H1 (cell line): ENCODE measurements around the gene GBA2. TPM values are rescaled to one million over a fixed set of nuclear protein-coding genes. Genes with fewer than 3 reads are reported as not detected.

Source experiments
- CTCF ChIA-PET: fragments of 300-600 bp; sonication (Branson Sonifier 250); formaldehyde crosslinking; loops from one replicate; lab custom pipeline; 2021; ENCODE audit not compliant: partially characterized antibody; lab: Charles Lee
- POLR2A ChIA-PET: fragments of 300-600 bp; sonication (Branson Sonifier 250); formaldehyde crosslinking; loops from one replicate; lab custom pipeline; 2021; ENCODE audit warnings: inconsistent platforms; ENCODE audit not compliant: partially characterized antibody; lab: Charles Lee
- DNase-seq, 2 experiments: peaks; one replicate each; pipeline versions ENCODE4 v3.0.0 to v3.0.0-alpha.2; 2010 to 2022; ENCODE audit warnings: low spot score in 2 of 2, low read depth in 1 of 2, mixed read lengths in 1 of 2
- FAIRE-seq: peaks from 2 replicates; lab custom pipeline; 2011; peaks lifted over from hg19 to GRCh38; lab: Jason Lieb, UNC
- H2AFZ ChIP-seq: 2 replicates; pipeline ENCODE4 v1.8.1; 2012; ENCODE audit warnings: low read length, inconsistent platforms
- H2AK5ac ChIP-seq: 2 replicates; pipeline ENCODE4 v1.6.1; 2013; ENCODE audit warnings: low read depth, low read length
- H2BK120ac ChIP-seq: replicated peaks from 2 replicates; pipeline ENCODE3; 2013; ENCODE audit warnings: low read depth, low read length, inconsistent platforms
- H2BK12ac ChIP-seq: 2 replicates; pipeline ENCODE4 v1.6.1; 2013; ENCODE audit warnings: low read depth, low read length
- H2BK15ac ChIP-seq: 2 replicates; pipeline ENCODE4 v1.6.1; 2013; ENCODE audit warnings: low read length
- H2BK20ac ChIP-seq: 2 replicates; pipeline ENCODE4 v1.6.1; 2013; ENCODE audit warnings: low read length
- H2BK5ac ChIP-seq: 2 replicates; pipeline ENCODE4 v1.6.1; 2013; ENCODE audit warnings: low read depth, low read length
- H3K14ac ChIP-seq: 2 replicates; pipeline ENCODE4 v1.6.1; 2013; ENCODE audit warnings: inconsistent platforms; ENCODE audit not compliant: insufficient read length
- H3K18ac ChIP-seq: 2 replicates; pipeline ENCODE4 v1.6.1; 2013; ENCODE audit warnings: low read length; ENCODE audit errors: extremely low read depth
- H3K23ac ChIP-seq: 2 replicates; pipeline ENCODE4 v1.6.1; 2013; ENCODE audit warnings: inconsistent platforms; ENCODE audit not compliant: insufficient read length
- H3K23me2 ChIP-seq: 2 replicates; pipeline ENCODE4 v1.6.1; 2013; ENCODE audit warnings: low read depth, low read length
- H3K27ac ChIP-seq: 2 replicates; pipeline ENCODE4 v1.6.1; 2011; ENCODE audit warnings: low read depth, low read length, inconsistent platforms
- H3K27me3 ChIP-seq, 4 experiments: replicated peaks in 1 of 4; 1 replicate in 1 of 4; 2 replicates in 3 of 4; pipeline versions ENCODE4 v1.6.1 to v1.8.1; 2011 to 2013; ENCODE audit warnings: low read length in 3 of 4, mild to moderate bottlenecking in 3 of 4, inconsistent platforms in 2 of 4, mixed read lengths in 2 of 4, moderate library complexity in 1 of 4; ENCODE audit not compliant: control insufficient read depth in 3 of 4, insufficient read depth in 3 of 4; ENCODE audit errors: extremely low read depth in 1 of 4
- H3K36me3 ChIP-seq, 4 experiments: 2 replicates each; pipeline versions ENCODE4 v1.6.1 to v1.8.1; 2011 to 2013; ENCODE audit warnings: mild to moderate bottlenecking in 4 of 4, low read length in 3 of 4, moderate library complexity in 2 of 4, control low read depth in 1 of 4, inconsistent platforms in 1 of 4; ENCODE audit not compliant: insufficient read depth in 4 of 4, control insufficient read depth in 2 of 4
- H3K4ac ChIP-seq: replicated peaks from 2 replicates; pipeline ENCODE3; 2013; ENCODE audit warnings: low read length, low read depth, mixed read lengths, inconsistent platforms; ENCODE audit not compliant: insufficient read length
- H3K4me1 ChIP-seq, 4 experiments: replicated peaks in 1 of 4; 1 replicate in 1 of 4; 2 replicates in 3 of 4; pipeline versions ENCODE4 v1.6.1 to v1.8.1; 2011 to 2013; ENCODE audit warnings: low read length in 3 of 4, inconsistent platforms in 2 of 4, mixed read lengths in 1 of 4; ENCODE audit not compliant: insufficient read depth in 4 of 4, control insufficient read depth in 3 of 4
- H3K4me2 ChIP-seq, 2 experiments: 2 replicates each; pipeline versions ENCODE4 v1.6.1 to v1.8.1; 2011 to 2013; ENCODE audit warnings: low read depth in 2 of 2, low read length in 2 of 2, control low read depth in 1 of 2, inconsistent platforms in 1 of 2, mild to moderate bottlenecking in 1 of 2; ENCODE audit not compliant: insufficient read depth in 1 of 2
- H3K4me3 ChIP-seq, 4 experiments: fragments of 200-600, 300-600 bp in 1 of 4; sonication (generic), shearing (Covaris generic), sonication (Bioruptor Twin) in 1 of 4; 2 replicates each; pipeline versions ENCODE4 v1.5.1 to v1.8.1; 2011 to 2016; ENCODE audit warnings: low read length in 4 of 4, low read depth in 3 of 4, control low read depth in 2 of 4, inconsistent platforms in 2 of 4, mild to moderate bottlenecking in 2 of 4, mixed read lengths in 1 of 4, moderate library complexity in 1 of 4; ENCODE audit not compliant: insufficient read depth in 2 of 4; ENCODE audit errors: extremely low read depth in 1 of 4
- H3K56ac ChIP-seq: replicated peaks from 2 replicates; pipeline ENCODE3; 2013; ENCODE audit warnings: low read depth, mild to moderate bottlenecking, mixed read lengths, low read length, inconsistent platforms; ENCODE audit not compliant: insufficient read length
- H3K79me1 ChIP-seq: 2 replicates; pipeline ENCODE4 v1.6.1; 2013; ENCODE audit warnings: low read depth, low read length, control low read depth
- H3K79me2 ChIP-seq, 2 experiments: 2 replicates each; pipeline versions ENCODE4 v1.6.1 to v1.8.1; 2012 to 2013; ENCODE audit warnings: low read length in 2 of 2, mild to moderate bottlenecking in 2 of 2, inconsistent platforms in 1 of 2; ENCODE audit not compliant: insufficient read depth in 2 of 2, control insufficient read depth in 1 of 2
- H3K9ac ChIP-seq, 4 experiments: replicated peaks in 1 of 4; 1 replicate in 1 of 4; 2 replicates in 3 of 4; pipeline versions ENCODE4 v1.6.1 to v1.8.1; 2011 to 2013; ENCODE audit warnings: low read depth in 3 of 4, low read length in 3 of 4, control low read depth in 2 of 4, mild to moderate bottlenecking in 2 of 4, moderate library complexity in 2 of 4, inconsistent platforms in 1 of 4; ENCODE audit errors: extremely low read depth in 1 of 4
- H3K9me3 ChIP-seq, 2 experiments: 2 replicates each; pipeline versions ENCODE4 v1.6.1 to v1.8.1; 2012 to 2013; ENCODE audit warnings: mild to moderate bottlenecking in 2 of 2, moderate library complexity in 2 of 2, control low read depth in 1 of 2, inconsistent platforms in 1 of 2, low read depth in 1 of 2, low read length in 1 of 2, mixed read lengths in 1 of 2; ENCODE audit not compliant: insufficient read depth in 2 of 2
- H4K20me1 ChIP-seq, 2 experiments: replicated peaks in 1 of 2; 2 replicates each; pipeline versions ENCODE3 to v1.8.1; 2011 to 2013; ENCODE audit warnings: inconsistent platforms in 2 of 2, low read length in 2 of 2, mild to moderate bottlenecking in 1 of 2; ENCODE audit not compliant: insufficient read depth in 2 of 2, control insufficient read depth in 1 of 2
- H4K5ac ChIP-seq: 2 replicates; pipeline ENCODE4 v1.6.1; 2013; ENCODE audit warnings: low read length, low read depth, mixed read lengths, inconsistent platforms; ENCODE audit not compliant: insufficient read length
- H4K8ac ChIP-seq: 2 replicates; pipeline ENCODE4 v1.8.0; 2013; ENCODE audit warnings: mild to moderate bottlenecking, moderate library complexity, low read length, inconsistent platforms; ENCODE audit not compliant: insufficient read depth; ENCODE audit errors: extremely low read depth
- H4K91ac ChIP-seq: replicated peaks from 2 replicates; pipeline ENCODE3; 2013; ENCODE audit warnings: low read length, mixed read lengths, inconsistent platforms; ENCODE audit not compliant: insufficient read length
- CBX8 ChIP-seq: fragments of 300-800, 300-1000 bp; sonication (generic); IDR thresholded peaks from 2 replicates; pipeline ENCODE4 v1.7.1; 2016; ENCODE audit warnings: low read depth, low read length, borderline replicate concordance
- EGR1 ChIP-seq: IDR thresholded peaks from 2 replicates; pipeline ENCODE4 v1.6.1; 2011; ENCODE audit warnings: low read depth, low read length, borderline replicate concordance
- JUND ChIP-seq: IDR thresholded peaks from 2 replicates; pipeline ENCODE4 v1.6.1; 2011; ENCODE audit warnings: mild to moderate bottlenecking, improper control_type of control experiment, low read length
- RAD21 ChIP-seq, 2 experiments: IDR thresholded peaks in 1 of 2; conservative IDR thresholded peaks in 1 of 2; 2 replicates each; pipeline ENCODE4 v1.6.1; 2011; ENCODE audit warnings: low read depth in 2 of 2, low read length in 2 of 2, improper control_type of control experiment in 1 of 2, inconsistent platforms in 1 of 2, mild to moderate bottlenecking in 1 of 2, moderate library complexity in 1 of 2
- RXRA ChIP-seq: IDR thresholded peaks from 2 replicates; pipeline ENCODE4 v1.6.1; 2011; ENCODE audit warnings: low read depth, mild to moderate bottlenecking, low read length, moderate library complexity; ENCODE audit not compliant: insufficient read depth
- SIRT6 ChIP-seq: IDR thresholded peaks from one replicate; pipeline ENCODE4 v1.7.1; 2012; ENCODE audit warnings: low read length, inconsistent platforms
- SP1 ChIP-seq: IDR thresholded peaks from 2 replicates; pipeline ENCODE4 v1.6.1; 2011; ENCODE audit warnings: low read depth, low read length
- WGBS, 2 experiments: shearing (Covaris generic) in 1 of 2; methylation state at CpG; one replicate each; pipeline versions ENCODE4 v1.1.6 to v1.1.7; 2013 to 2015; ENCODE audit warnings: low lambda C conversion rate in 2 of 2, mixed read lengths in 2 of 2, inconsistent platforms in 1 of 2, low coverage in 1 of 2, missing lambda C conversion rate in 1 of 2; ENCODE audit not compliant: insufficient replicate concordance in 2 of 2, insufficient coverage in 1 of 2, insufficient read length in 1 of 2; ENCODE audit errors: extremely low coverage in 1 of 2, missing lambda C conversion rate in 1 of 2; 5-methylcytosine and 5-hydroxymethylcytosine counted together
- polyA plus RNA-seq, 7 experiments: library from polyadenylated mRNA; depleted of rRNA in 3 of 7; stranded (reverse) in 5 of 7; unstranded in 2 of 7; fragments of >200 nt in 5 of 7; fragments of 200-250 nt in 2 of 7; gene quantifications; 1 replicate in 5 of 7; 2 replicates in 1 of 7; 4 replicates in 1 of 7; pipeline versions ENCODE4 v1.2.1 to v1.2.3, GENCODE V29; 2011 to 2013; ENCODE audit warnings: missing spikeins in 2 of 7, mixed read lengths in 2 of 7
- total RNA-seq: library from RNA; stranded (reverse); fragmentation: NEBNext Ultra II Directional; extraction: Animal tissue kit (Norgen Biotek cat#: 25700); gene quantifications from 2 replicates; pipeline ENCODE4 v1.2.1, GENCODE V29; 2021
- TF ChIP-seq, protein P1 (sequence below), 3 experiments: IDR thresholded peaks; 1 replicate in 2 of 3; 2 replicates in 1 of 3; pipeline versions ENCODE4 v1.5.1 to v1.6.1; 2011; ENCODE audit warnings: low read length in 3 of 3, mild to moderate bottlenecking in 3 of 3, inconsistent platforms in 2 of 3, low read depth in 1 of 3, moderate library complexity in 1 of 3; ENCODE audit not compliant: insufficient read depth in 1 of 3; ENCODE audit errors: control extremely low read depth in 1 of 3

Gene GBA2
- total and polyA plus RNA-seq, 2 of the 8 experiments (the other 6 are each of a cell fraction or from before 2014, with no cell fraction given), result 64.2 to 71.9 TPM

DNA sequence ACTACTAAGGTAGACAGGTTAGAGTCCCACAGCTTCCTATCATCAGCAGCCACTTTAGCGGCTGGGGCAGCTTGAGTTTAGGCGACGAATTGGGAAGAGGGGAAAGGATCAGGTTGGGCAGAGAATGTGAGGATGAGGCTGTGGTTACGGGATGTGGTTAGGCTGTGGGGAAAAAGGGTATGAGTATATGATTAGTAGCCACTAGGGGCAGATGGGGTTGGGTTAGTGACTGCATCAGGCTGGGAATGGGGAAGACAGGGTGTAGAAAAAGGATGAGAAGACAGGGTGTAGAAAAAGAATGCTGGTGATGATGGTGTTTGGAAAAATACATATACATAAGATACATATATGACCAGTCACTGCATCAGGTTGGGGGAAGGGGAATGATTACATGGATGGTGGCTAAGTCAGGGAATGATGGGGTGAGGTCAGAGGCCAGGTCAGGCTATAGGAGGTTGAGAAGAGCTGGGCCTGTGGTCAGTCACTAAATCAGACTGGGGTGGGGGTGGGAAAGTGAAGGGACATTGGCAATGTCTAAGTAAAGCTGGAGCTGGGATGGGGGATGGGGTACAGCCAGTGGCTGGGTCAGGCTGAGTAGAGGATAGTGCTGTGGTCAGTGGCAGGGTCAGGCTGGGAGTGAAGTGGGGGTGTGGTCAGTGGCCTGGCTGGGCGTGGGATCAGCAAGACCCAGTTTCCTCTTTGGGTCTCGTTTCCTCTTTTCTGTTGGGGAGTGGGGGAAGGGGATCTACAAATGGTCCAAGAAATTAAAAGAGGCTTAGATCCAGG is 19.1 kb downstream of the GBA2 start:
- peaks cover 2 to 59% of the 10 kb centered on the region in 2 experiments for H3K79me2 ChIP-seq
- H4K5ac ChIP-seq, result no peak overlapping the region
- ChIA-PET POLR2A (interaction anchor here (0.6 to 11.1 kb wide), 10 partner anchors 11 to 83 kb away, joined by 3 to 158 read pairs (median 10); partner anchors contain the start of genes ARHGEF39, GBA2, RGP1 and TPM2), CTCF (interaction anchor here (0.6 to 16.0 kb wide), 16 partner anchors 11 to 195 kb away, joined by 3 to 198 read pairs (median 10); partner anchors contain the start of genes ARHGEF39, CCDC107, GBA2 and MSMP)
- H3K23ac ChIP-seq, result no peak overlapping the region
- no peak overlapping the region for H3K14ac ChIP-seq
- peaks cover 0 to 5% (median 2%) of the 10 kb centered on the region in 4 experiments for H3K36me3 ChIP-seq
- no peak for FAIRE-seq
- no peak overlapping the region for H3K9ac ChIP-seq
- H2AK5ac ChIP-seq, result peak overlapping the region; percentile 17; the same call in 1 of the 2 replicates
- no peak overlapping the region for H2BK20ac ChIP-seq
- H3K56ac ChIP-seq, result no peak overlapping the region
- no peak overlapping the region for H2BK5ac ChIP-seq
- H4K20me1 ChIP-seq, result peaks cover 0 to 6% of the 10 kb centered on the region in 2 experiments
- no peak overlapping the region for H4K8ac ChIP-seq
- H2BK120ac ChIP-seq, result no peak overlapping the region
- no peak overlapping the region for H2BK15ac ChIP-seq
- DNase-seq, result no peak
- no peaks in the 10 kb centered on the region; a peak in 1 of 4 replicates for H3K9me3 ChIP-seq
- peaks cover 21 to 46% (median 32%) of the 10 kb centered on the region in 4 experiments for H3K4me1 ChIP-seq
- H3K27me3 ChIP-seq, result no peaks in the 10 kb centered on the region
- H3K79me1 ChIP-seq, result peaks cover 16% of the 10 kb centered on the region
- no peak overlapping the region for H4K91ac ChIP-seq
- H2AFZ ChIP-seq, result no peak overlapping the region
- H3K18ac ChIP-seq, result no peak overlapping the region
- 21% methylated on average over 6 of the region's 6 CpGs; no CpG with 5 or more reads in 1 of the 2 experiments for WGBS, 2 experiments
- H2BK12ac ChIP-seq, result no peak overlapping the region
- H3K4me3 ChIP-seq, result peak overlapping the region in 2 of 4 experiments; percentile 24 to 79; a peak in 3 of 8 replicates
- no peak overlapping the region for H3K4ac ChIP-seq
- peak overlapping the region; percentile 92 to 94 for H3K4me2 ChIP-seq
- no peak overlapping the region for H3K27ac ChIP-seq
- H3K23me2 ChIP-seq, result peaks cover 15% of the 10 kb centered on the region; the same call in 1 of the 2 replicates
- TF ChIP-seq, protein P1, sequence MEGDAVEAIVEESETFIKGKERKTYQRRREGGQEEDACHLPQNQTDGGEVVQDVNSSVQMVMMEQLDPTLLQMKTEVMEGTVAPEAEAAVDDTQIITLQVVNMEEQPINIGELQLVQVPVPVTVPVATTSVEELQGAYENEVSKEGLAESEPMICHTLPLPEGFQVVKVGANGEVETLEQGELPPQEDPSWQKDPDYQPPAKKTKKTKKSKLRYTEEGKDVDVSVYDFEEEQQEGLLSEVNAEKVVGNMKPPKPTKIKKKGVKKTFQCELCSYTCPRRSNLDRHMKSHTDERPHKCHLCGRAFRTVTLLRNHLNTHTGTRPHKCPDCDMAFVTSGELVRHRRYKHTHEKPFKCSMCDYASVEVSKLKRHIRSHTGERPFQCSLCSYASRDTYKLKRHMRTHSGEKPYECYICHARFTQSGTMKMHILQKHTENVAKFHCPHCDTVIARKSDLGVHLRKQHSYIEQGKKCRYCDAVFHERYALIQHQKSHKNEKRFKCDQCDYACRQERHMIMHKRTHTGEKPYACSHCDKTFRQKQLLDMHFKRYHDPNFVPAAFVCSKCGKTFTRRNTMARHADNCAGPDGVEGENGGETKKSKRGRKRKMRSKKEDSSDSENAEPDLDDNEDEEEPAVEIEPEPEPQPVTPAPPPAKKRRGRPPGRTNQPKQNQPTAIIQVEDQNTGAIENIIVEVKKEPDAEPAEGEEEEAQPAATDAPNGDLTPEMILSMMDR (IDR thresholded peaks at IDR 0.05; ENCODE audit: control extremely low read depth in 1 of 3, insufficient read depth in 1 of 3, low read depth in 1 of 3, low read length in 3 of 3), result peak; percentile 41 to 72 (median 50)
- TF ChIP-seq EGR1 (no peak), SIRT6 (no peak), SP1 (peak; percentile 6; the same call in 1 of the 2 replicates), RXRA (no peak), CBX8 (no peak), JUND (no peak), RAD21 (IDR thresholded peaks at IDR 0.05 in 1 of 2, conservative IDR thresholded peaks at IDR 0.05 in 1 of 2; ENCODE audit: low read depth in 2 of 2, low read length in 2 of 2) (peak in 1 of 2 experiments; percentile 30; a peak in 2 of 4 replicates)
